T1000 (cell line): ENCODE data around the gene ZNF683.
A peak's percentile ranks its signal among the peaks of the same experiment; 100 is the strongest.

Source experiments
- DNase-seq: peaks from one replicate; lab custom pipeline; 2025; ENCODE audit warnings: mixed read lengths; lab: John Stamatoyannopoulos, UW

ZNF683 gene

GRCh38 chr1:26358411-26359384, 13.9 kb downstream of the ZNF683 start:
- DNase-seq, result no peak

GRCh38 chr1:26357121-26357602, 15.4 kb downstream of the ZNF683 start:
- DNase-seq, result no peak

GRCh38 chr1:26356106-26356505, 16.4 kb downstream of the ZNF683 start:
- DNase-seq, result no peak

DNA sequence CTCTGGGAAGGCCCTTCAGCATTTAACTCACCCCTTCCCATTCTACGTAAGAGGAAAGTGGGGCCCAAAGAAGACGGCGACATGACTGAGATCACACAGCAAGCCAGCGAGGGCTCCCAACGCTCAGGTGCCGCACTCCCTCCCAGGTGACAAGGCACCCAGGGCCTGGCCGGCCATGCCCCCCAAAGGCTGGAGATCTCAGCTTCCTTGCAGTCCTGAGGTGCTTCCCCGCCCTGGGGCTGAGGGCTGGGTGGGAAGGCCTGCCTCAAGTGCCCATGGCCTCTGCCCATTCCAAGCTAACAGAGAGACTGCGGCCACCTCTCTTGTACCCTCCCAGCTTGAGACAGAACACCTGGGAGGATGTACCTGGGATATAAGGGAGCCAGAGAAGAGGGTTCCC, 17.6 kb downstream of the ZNF683 start:
- DNase-seq, result no peak

GRCh38 chr1:26353976-26354820, 18.4 kb downstream of the ZNF683 start, which contains the start of gene CRYBG2:
Gene CRYBG2, minus strand, starts transcription at chr1:26354130. Its CDS starts 7,473 bp downstream, at chr1:26346657.
- DNase-seq, result no peak

DNA sequence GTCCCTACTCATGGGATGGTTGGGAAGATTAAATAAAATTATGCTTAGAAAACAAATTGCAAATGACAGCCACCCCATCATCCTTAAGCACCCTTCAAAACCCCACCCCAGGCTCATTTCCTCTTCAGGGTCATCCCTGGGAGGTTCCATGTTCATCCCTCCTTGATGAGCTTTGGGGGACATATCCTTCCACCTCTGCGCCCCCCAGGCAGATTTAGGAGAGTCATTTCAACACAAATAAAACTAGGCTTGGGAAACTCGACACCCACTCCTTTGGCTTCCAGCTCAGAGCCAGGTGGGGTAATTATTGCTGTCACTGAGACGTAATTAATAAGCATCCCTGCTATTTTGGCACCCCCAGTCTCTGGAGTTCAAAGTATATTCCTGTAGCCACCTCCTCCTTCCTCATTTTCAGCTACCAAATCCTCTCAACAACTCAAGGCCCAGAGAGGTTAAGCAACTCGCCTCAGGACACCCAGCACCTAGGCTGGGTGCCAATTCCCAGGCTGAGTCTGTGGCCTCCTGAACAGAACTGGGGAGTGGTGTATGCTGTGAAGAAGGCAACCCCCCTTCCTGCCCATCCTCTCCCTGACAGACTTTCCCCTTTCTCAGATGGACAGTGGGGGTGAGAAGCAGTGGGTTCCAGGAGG, 19.2 kb downstream of the ZNF683 start:
- no peak for DNase-seq

- DNase-seq, result no peak
Measured at GRCh38 chr1:26352338-26352679, 20.2 kb downstream of the ZNF683 start.

- DNase-seq, result no peak
Measured at GRCh38 chr1:26351590-26352337, 20.8 kb downstream of the ZNF683 start.

- DNase-seq, result no peak
Measured at GRCh38 chr1:26350701-26351589, 21.6 kb downstream of the ZNF683 start.

GRCh38 chr1:26350343-26350700, 22.2 kb downstream of the ZNF683 start:
- DNase-seq, result no peak

DNA sequence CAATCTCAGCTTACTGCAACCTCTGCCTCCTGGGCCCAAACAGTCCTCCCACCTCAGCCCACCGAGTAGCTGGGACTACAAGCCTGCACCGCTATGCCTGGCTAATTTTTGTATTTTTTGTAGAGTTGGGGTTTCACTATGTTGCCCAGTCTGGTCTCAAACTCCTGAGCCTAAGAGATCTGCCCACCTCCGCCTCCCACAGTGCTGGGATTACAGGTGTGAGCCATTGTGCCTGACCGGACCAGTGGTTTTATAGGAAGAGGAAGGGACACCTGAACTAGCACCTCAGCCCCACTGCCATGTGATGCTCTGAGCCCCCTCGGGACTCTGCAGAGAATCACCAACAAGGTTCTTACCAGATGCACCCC, 22.7 kb downstream of the ZNF683 start:
- DNase-seq, result no peak

- peak; percentile 65 for DNase-seq
Measured at GRCh38 chr1:26349188-26349876, 23.2 kb downstream of the ZNF683 start.

DNA sequence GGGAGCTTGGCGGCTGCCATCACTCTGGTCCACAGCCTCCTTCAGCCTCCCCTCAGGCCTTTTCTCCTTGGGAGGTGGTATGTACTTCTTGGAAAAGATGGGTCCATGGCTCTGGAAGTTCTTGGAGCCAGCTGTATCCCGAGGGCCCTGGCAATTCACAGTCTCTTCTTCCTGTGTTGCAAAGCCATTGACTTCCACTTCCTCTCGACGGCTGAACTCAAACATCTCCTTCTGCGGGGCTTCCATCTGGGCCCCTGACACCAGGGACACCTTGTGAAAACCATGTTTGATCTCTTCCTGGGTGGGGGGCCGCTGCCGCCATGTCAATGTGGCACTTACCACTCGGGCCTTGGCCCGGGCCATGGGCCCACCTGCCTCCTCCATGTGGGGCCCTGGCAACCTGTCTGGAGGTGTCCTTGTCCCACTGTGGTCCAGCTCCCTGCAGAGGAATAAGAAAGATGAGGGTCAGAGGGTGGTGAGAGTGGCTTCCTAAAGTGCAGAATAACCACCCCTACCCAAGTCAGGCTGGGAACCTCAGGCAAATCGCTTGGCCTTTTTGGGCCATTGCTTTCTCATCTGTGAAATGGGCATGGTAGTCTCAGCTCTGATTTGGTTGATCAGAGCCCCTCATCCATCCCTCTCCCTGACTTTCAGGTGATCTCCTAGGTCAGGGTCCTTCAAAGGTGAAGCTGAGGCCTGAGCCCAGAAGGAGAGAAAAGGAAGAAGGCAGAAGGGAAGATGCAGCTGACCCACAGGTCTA, 26.1 kb downstream of the ZNF683 start:
- DNase-seq, result no peak

DNA sequence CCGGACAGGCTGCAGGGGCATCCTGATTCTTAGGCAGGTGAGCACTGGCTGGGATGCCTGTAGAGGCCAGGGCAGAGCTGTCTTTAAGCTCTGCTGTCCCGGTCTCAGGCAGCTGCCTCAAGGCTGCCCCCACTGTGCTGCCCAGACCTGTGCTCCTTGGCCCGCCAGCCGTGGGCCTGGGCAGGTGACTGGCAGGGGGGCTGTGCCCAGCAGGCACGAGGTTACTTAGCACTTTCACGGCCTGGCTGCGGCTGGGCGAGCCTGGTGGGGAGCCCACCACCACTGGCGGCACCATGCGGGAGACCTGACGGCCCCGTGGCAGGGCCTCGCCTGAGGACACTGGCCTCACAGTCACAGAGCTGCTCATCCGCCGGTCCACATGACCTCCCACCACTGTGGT, 26.8 kb downstream of the ZNF683 start:
- DNase-seq, result no peak

- no peak for DNase-seq
Measured at GRCh38 chr1:26344147-26344920, 28.2 kb downstream of the ZNF683 start.

- no peak for DNase-seq
Measured at GRCh38 chr1:26340047-26340481, 32.5 kb downstream of the ZNF683 start.

DNA sequence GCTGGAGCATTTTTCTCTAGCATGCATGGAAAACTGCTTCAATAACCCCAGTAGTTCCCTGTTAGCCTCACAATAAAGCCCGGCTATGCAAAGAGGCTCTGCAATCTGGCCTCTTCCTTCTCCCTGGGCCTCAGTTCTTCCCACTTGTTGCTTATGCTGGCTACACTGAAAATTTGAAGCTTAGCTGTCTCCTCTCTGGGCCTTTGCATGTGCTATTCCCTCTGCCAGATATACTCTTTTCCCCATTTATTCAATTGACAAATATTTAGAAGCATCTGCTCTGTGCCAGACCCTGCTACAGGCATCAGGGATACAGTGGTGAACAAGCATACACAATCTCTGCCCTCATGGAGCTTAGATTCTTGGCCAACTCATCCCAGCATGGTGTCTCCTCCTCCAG, 33.9 kb downstream of the ZNF683 start:
- DNase-seq, result no peak

DNA sequence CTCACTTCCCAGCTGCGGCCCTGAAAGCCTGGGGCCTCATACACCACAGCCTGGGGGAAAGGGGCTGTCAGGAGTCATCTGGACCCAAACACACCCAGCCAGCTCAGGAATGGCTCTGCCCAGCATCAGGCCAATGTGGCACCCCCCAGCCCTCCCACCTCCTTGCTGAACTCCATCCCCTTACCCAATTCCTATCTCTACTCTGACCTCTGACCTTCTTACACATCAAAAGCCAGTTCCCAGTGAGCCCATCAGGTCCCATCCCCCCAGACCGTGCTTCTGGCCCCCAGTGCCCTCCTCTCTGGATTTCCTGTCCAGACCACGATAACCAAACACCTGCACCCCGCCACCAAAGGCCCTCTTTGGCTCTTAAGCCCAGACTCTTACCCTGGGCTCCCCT, 34.9 kb downstream of the ZNF683 start:
- DNase-seq, result no peak
